GM12878 (cell line): ENCODE data around the gene BCAS4. TPM values are rescaled to one million over a fixed set of nuclear protein-coding genes. Genes with fewer than 3 reads are reported as not detected.

Experiments
- ASH2L ChIP-seq: fragments of 300-600, 200-600 bp; sonication (generic); IDR thresholded peaks from 2 replicates; pipeline ENCODE4 v1.6.1; 2017; ENCODE audit warnings: low read depth, mild to moderate bottlenecking, borderline replicate concordance
- BCL3 ChIP-seq: IDR thresholded peaks from 2 replicates; pipeline ENCODE4 v1.6.1; 2011; ENCODE audit warnings: borderline replicate concordance, low read depth, mild to moderate bottlenecking, moderate library complexity, low read length; ENCODE audit not compliant: insufficient read depth, poor library complexity, severe bottlenecking
- CHD4 ChIP-seq: fragments of 200-600 bp; sonication (generic); IDR thresholded peaks from 2 replicates; pipeline ENCODE4 v1.6.1; 2016; ENCODE audit warnings: mild to moderate bottlenecking
- EGR1 ChIP-seq, 2 experiments: IDR thresholded peaks; 1 replicate in 1 of 2; 2 replicates in 1 of 2; pipeline ENCODE4 v1.6.1; 2011 to 2012; ENCODE audit warnings: low read depth in 2 of 2, low read length in 2 of 2, borderline replicate concordance in 1 of 2, mild to moderate bottlenecking in 1 of 2, moderate library complexity in 1 of 2
- ELK1 ChIP-seq: IDR thresholded peaks from 2 replicates; pipeline ENCODE4 v1.6.1; 2012; ENCODE audit warnings: low read depth, low read length, improper control_type of control experiment
- HDGF ChIP-seq: fragments of 450-650 bp; IDR thresholded peaks from 2 replicates; pipeline ENCODE4 v1.6.1; 2016; ENCODE audit warnings: antibody characterized with exemption
- IKZF2 ChIP-seq, 2 experiments: fragments of 450-650 bp; IDR thresholded peaks; 2 replicates each; pipeline ENCODE4 v1.6.1; 2017; ENCODE audit warnings: mild to moderate bottlenecking in 2 of 2, moderate library complexity in 2 of 2
- NBN ChIP-seq: fragments of 450-650 bp; IDR thresholded peaks from 2 replicates; pipeline ENCODE4 v1.6.1; 2016
- NR2C2 ChIP-seq: IDR thresholded peaks from 2 replicates; pipeline ENCODE4 v1.6.1; 2011; ENCODE audit warnings: borderline replicate concordance, low read depth; ENCODE audit not compliant: control insufficient read depth, insufficient read length
- PAX5 ChIP-seq: IDR thresholded peaks from 2 replicates; pipeline ENCODE4 v1.6.1; 2011; ENCODE audit warnings: low read depth, low read length, borderline replicate concordance
- PBX3 ChIP-seq: IDR thresholded peaks from 2 replicates; pipeline ENCODE4 v1.6.1; 2011; ENCODE audit warnings: mild to moderate bottlenecking, low read depth, low read length, moderate library complexity; ENCODE audit not compliant: insufficient replicate concordance
- RB1 ChIP-seq: fragments of 450-650 bp; formaldehyde crosslinking; IDR thresholded peaks from 2 replicates; pipeline ENCODE4 v1.6.1; 2017; ENCODE audit warnings: mild to moderate bottlenecking, borderline replicate concordance
- SMAD5 ChIP-seq: IDR thresholded peaks from 2 replicates; pipeline ENCODE4 v1.6.1; 2016; ENCODE audit warnings: antibody characterized with exemption, low read depth
- SMARCA5 ChIP-seq: fragments of 450-650 bp; IDR thresholded peaks from 2 replicates; pipeline ENCODE4 v1.6.1; 2017; ENCODE audit warnings: mild to moderate bottlenecking
- USF1 ChIP-seq: IDR thresholded peaks from 2 replicates; pipeline ENCODE4 v1.6.1; 2011; ENCODE audit warnings: borderline replicate concordance, low read depth, mild to moderate bottlenecking, moderate library complexity, mixed read lengths, low read length; ENCODE audit not compliant: insufficient read depth; ENCODE audit errors: extremely low read length
- USF2 ChIP-seq: IDR thresholded peaks from 2 replicates; pipeline ENCODE4 v1.6.1; 2011; ENCODE audit warnings: low read depth, low read length, improper control_type of control experiment, borderline replicate concordance
- ZNF217 ChIP-seq: fragments of 450-650 bp; IDR thresholded peaks from 2 replicates; pipeline ENCODE4 v1.6.1; 2017; ENCODE audit warnings: antibody characterized with exemption, mild to moderate bottlenecking
- ZNF24 ChIP-seq: fragments of 450-650 bp; IDR thresholded peaks from 2 replicates; pipeline ENCODE4 v1.6.1; 2017; ENCODE audit warnings: antibody characterized with exemption, mild to moderate bottlenecking
- ZNF592 ChIP-seq: fragments of 450-650 bp; IDR thresholded peaks from 2 replicates; pipeline ENCODE4 v1.6.1; 2017; ENCODE audit warnings: mild to moderate bottlenecking, moderate library complexity
- ZNF622 ChIP-seq: fragments of 450-650 bp; IDR thresholded peaks from 2 replicates; pipeline ENCODE4 v1.6.1; 2017; ENCODE audit warnings: mild to moderate bottlenecking, inconsistent platforms
- polyA plus RNA-seq, 11 experiments: library from polyadenylated mRNA; depleted of rRNA in 4 of 11; unstranded in 6 of 11; stranded (reverse) in 5 of 11; fragments of >200 nt; fragmentation: Nextera tagmentation in 4 of 11; fragmentation: Illumina TruSeq in 1 of 11; extraction: Ambion mirVana in 4 of 11; extraction: Trizol in 1 of 11; gene quantifications; 1 replicate in 1 of 11; 2 replicates in 10 of 11; pipeline versions ENCODE4 v1.2.1 to v1.2.3, GENCODE V29; 2011 to 2016; ENCODE audit warnings: inconsistent platforms in 2 of 11, missing spikeins in 2 of 11, low read depth in 1 of 11
- total RNA-seq, 4 experiments: library from RNA; depleted of rRNA in 3 of 4; stranded (reverse); fragments of >200 nt in 3 of 4; fragmentation: Illumina TruSeq in 1 of 4; extraction: Trizol in 1 of 4; gene quantifications; 2 replicates each; pipeline versions ENCODE4 v1.2.1 to v1.2.3, GENCODE V29; 2013 to 2021

Gene BCAS4
- total and polyA plus RNA-seq, 10 of the 15 experiments (the other 5 are each of a cell fraction or from before 2014, with no cell fraction given), result 14.8 to 214 (median 65.3) TPM

GRCh38 chr20:50799890-50800550 is 5.2 kb downstream of the BCAS4 start (continued):
- TF ChIP-seq IKZF2 (IDR thresholded peaks at IDR 0.05) (no peak), ZNF24 (no peak), SMARCA5 (peak; percentile 83; the same call in 1 of the 2 replicates), CHD4 (no peak), PAX5 (peak; percentile 48; the same call in 1 of the 2 replicates), PBX3 (no peak), USF1 (no peak), ZNF622 (no peak), ELK1 (no peak), HDGF (0 out of 2 replicates have a peak, but pooled peaks have one; percentile 53), EGR1 (IDR thresholded peaks at IDR 0.05; ENCODE audit: borderline replicate concordance in 1 of 2, low read depth in 2 of 2, low read length in 2 of 2) (no peak), BCL3 (no peak), ZNF592 (no peak), ASH2L (0 out of 2 replicates have a peak, but pooled peaks have one; percentile 8), NR2C2 (no peak), ZNF217 (0 out of 2 replicates have a peak, but pooled peaks have one; percentile 19), RB1 (no peak), USF2 (no peak), SMAD5 (no peak), NBN (0 out of 2 replicates have a peak, but pooled peaks have one; percentile 18)
